ENCODE measurements around the gene DBP. TPM values are rescaled to one million over a fixed set of nuclear protein-coding genes. Genes with fewer than 3 reads are reported as not detected.

The DBP gene
- total and polyA plus RNA-seq, 10 of the 15 experiments (the other 5 are each of a cell fraction or from before 2014, with no cell fraction given), result 2.0 to 10.6 (median 6.9) TPM

DNA sequence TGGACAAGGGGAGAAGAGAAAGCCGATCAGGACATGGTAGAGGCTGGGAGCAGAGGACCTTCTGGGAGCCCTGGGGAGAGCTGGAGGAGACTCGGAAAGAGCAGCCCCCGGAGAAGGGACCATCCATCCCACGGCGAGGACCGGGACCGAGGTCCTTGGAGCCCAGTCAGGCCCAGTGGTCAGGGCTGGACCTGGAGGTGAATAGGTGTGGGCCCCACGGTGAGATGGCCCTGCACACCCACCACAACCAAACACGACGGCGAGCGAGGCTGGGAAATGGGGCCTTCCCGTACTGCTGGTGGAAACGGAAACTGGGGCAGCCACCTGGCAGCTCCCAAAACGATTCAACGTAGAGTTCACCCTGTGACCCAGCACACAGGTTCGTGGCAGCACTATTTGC lies 39.3 kb upstream of the DBP start:
- DNase-seq (ENCODE audit: low read depth, low spot score), result no peak
- ChIA-PET SMC1A (ENCODE audit: uncharacterized antibody, unreplicated experiment) (interaction anchor here (0.7 to 1.3 kb wide), 2 partner anchors 106 to 343 kb away, joined by 3 read pairs; no protein-coding TSS in a partner anchor), CTCF (interaction anchor here (0.7 to 3.1 kb wide), 7 partner anchors 13 to 166 kb away, joined by 3 to 20 read pairs (median 4); no protein-coding TSS in a partner anchor), RAD21 (ENCODE audit: unreplicated experiment) (interaction anchor here (1.4 to 1.5 kb wide), 2 partner anchors 14 to 294 kb away, joined by 3 read pairs; no protein-coding TSS in a partner anchor), POLR2A (no interaction called here)
- BruUV-seq (replicated peaks), result no TSS peak
- 35% methylated on average over 17 of the region's 17 CpGs for WGBS (ENCODE audit: insufficient coverage, insufficient replicate concordance, low lambda C conversion rate, missing lambda C conversion rate)
- Histone ChIP-seq H3K9me3 (replicated peaks; ENCODE audit: control insufficient read depth, insufficient read depth, low read length) (no peaks in the 10 kb centered on the region), H3K27me3 (replicated peaks in 1 of 2; ENCODE audit: control insufficient read depth in 2 of 2, insufficient read depth in 2 of 2, low read length in 1 of 2) (peaks cover 0 to 2% of the 10 kb centered on the region in 2 experiments; a peak in 2 of 4 replicates), H3K4me1 (ENCODE audit: control insufficient read depth, insufficient read depth, low read length) (peaks cover 3% of the 10 kb centered on the region; the same call in 1 of the 2 replicates), H3K79me2 (ENCODE audit: control insufficient read depth, insufficient read depth, low read length) (no peaks in the 10 kb centered on the region), H3K36me3 (ENCODE audit: control insufficient read depth in 2 of 2, insufficient read depth in 2 of 2, low read length in 1 of 2) (no peaks in the 10 kb centered on the region), H4K20me1 (ENCODE audit: control insufficient read depth, insufficient read depth) (no peaks in the 10 kb centered on the region), H3K4me2 (ENCODE audit: control insufficient read depth, insufficient read depth) (no peak overlapping the region), H2AFZ (ENCODE audit: control insufficient read depth, low read depth, low read length) (no peak overlapping the region), H3K27ac (ENCODE audit: control insufficient read depth, insufficient read depth) (no peak overlapping the region), H3K4me3 (no peak overlapping the region), H3K9ac (ENCODE audit: control insufficient read depth, insufficient read depth, low read length) (no peak overlapping the region)
- in situ Hi-C loops (cut with MboI) (no loop called here), intact Hi-C loops (cut with micrococcal nuclease; ENCODE audit: unreplicated experiment) (no loop called here)
- ATAC-seq, result no peak
- FAIRE-seq, result no peak
- TF ChIP-seq, protein P1, sequence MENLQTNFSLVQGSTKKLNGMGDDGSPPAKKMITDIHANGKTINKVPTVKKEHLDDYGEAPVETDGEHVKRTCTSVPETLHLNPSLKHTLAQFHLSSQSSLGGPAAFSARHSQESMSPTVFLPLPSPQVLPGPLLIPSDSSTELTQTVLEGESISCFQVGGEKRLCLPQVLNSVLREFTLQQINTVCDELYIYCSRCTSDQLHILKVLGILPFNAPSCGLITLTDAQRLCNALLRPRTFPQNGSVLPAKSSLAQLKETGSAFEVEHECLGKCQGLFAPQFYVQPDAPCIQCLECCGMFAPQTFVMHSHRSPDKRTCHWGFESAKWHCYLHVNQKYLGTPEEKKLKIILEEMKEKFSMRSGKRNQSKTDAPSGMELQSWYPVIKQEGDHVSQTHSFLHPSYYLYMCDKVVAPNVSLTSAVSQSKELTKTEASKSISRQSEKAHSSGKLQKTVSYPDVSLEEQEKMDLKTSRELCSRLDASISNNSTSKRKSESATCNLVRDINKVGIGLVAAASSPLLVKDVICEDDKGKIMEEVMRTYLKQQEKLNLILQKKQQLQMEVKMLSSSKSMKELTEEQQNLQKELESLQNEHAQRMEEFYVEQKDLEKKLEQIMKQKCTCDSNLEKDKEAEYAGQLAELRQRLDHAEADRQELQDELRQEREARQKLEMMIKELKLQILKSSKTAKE (IDR thresholded peaks at IDR 0.05; ENCODE audit: low read depth, poor library complexity, severe bottlenecking), result no peak
- TF ChIP-seq NFYB (IDR thresholded peaks at IDR 0.05; ENCODE audit: insufficient read depth, low read depth, low read length) (no peak), SMC3 (IDR thresholded peaks at IDR 0.05; ENCODE audit: borderline replicate concordance, low read length) (no peak), SRF (IDR thresholded peaks at IDR 0.05; ENCODE audit: low read depth in 2 of 2, low read length in 2 of 2) (no peak), SREBF2 (IDR thresholded peaks at IDR 0.05; ENCODE audit: low read length) (no peak), BRCA1 (IDR thresholded peaks at IDR 0.05; ENCODE audit: low read depth, low read length) (no peak), ZNF24 (IDR thresholded peaks at IDR 0.05) (no peak), POU2F2 (IDR thresholded peaks at IDR 0.05; ENCODE audit: borderline replicate concordance, low read depth, low read length) (no peak), POLR2A (IDR thresholded peaks at IDR 0.05; ENCODE audit: low read depth, low read length) (no peak), LARP7 (IDR thresholded peaks at IDR 0.05) (no peak), RB1 (IDR thresholded peaks at IDR 0.05; ENCODE audit: borderline replicate concordance) (no peak), RAD51 (IDR thresholded peaks at IDR 0.05) (no peak)
- TF ChIP-seq, protein P2, sequence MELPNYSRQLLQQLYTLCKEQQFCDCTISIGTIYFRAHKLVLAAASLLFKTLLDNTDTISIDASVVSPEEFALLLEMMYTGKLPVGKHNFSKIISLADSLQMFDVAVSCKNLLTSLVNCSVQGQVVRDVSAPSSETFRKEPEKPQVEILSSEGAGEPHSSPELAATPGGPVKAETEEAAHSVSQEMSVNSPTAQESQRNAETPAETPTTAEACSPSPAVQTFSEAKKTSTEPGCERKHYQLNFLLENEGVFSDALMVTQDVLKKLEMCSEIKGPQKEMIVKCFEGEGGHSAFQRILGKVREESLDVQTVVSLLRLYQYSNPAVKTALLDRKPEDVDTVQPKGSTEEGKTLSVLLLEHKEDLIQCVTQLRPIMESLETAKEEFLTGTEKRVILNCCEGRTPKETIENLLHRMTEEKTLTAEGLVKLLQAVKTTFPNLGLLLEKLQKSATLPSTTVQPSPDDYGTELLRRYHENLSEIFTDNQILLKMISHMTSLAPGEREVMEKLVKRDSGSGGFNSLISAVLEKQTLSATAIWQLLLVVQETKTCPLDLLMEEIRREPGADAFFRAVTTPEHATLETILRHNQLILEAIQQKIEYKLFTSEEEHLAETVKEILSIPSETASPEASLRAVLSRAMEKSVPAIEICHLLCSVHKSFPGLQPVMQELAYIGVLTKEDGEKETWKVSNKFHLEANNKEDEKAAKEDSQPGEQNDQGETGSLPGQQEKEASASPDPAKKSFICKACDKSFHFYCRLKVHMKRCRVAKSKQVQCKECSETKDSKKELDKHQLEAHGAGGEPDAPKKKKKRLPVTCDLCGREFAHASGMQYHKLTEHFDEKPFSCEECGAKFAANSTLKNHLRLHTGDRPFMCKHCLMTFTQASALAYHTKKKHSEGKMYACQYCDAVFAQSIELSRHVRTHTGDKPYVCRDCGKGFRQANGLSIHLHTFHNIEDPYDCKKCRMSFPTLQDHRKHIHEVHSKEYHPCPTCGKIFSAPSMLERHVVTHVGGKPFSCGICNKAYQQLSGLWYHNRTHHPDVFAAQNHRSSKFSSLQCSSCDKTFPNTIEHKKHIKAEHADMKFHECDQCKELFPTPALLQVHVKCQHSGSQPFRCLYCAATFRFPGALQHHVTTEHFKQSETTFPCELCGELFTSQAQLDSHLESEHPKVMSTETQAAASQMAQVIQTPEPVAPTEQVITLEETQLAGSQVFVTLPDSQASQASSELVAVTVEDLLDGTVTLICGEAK (IDR thresholded peaks at IDR 0.05; ENCODE audit: borderline replicate concordance), result no peak
- TF ChIP-seq, protein P3, sequence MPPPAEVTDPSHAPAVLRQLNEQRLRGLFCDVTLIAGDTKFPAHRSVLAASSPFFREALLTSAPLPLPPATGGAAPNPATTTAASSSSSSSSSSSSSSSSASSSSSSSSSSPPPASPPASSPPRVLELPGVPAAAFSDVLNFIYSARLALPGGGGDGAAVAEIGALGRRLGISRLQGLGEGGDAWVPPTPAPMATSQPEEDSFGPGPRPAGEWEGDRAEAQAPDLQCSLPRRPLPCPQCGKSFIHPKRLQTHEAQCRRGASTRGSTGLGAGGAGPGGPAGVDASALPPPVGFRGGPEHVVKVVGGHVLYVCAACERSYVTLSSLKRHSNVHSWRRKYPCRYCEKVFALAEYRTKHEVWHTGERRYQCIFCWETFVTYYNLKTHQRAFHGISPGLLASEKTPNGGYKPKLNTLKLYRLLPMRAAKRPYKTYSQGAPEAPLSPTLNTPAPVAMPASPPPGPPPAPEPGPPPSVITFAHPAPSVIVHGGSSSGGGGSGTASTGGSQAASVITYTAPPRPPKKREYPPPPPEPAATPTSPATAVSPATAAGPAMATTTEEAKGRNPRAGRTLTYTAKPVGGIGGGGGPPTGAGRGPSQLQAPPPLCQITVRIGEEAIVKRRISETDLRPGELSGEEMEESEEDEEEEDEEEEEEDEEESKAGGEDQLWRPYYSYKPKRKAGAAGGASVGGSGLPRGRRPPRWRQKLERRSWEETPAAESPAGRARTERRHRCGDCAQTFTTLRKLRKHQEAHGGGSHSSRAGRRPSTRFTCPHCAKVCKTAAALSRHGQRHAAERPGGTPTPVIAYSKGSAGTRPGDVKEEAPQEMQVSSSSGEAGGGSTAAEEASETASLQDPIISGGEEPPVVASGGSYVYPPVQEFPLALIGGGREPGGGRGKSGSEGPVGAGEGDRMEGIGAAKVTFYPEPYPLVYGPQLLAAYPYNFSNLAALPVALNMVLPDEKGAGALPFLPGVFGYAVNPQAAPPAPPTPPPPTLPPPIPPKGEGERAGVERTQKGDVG (CRISPR knock-in tag; IDR thresholded peaks at IDR 0.05), result no peak
